GM19324 (cell line): Measurements from ENCODE around the gene OR52K1.
A peak's percentile ranks its signal among the peaks of the same experiment; 100 is the strongest.

Experiments
- ATAC-seq: cut with Tn5 transposase; IDR thresholded peaks from one replicate; pipeline ENCODE4 v1.9.1; 2021; ENCODE audit warnings: mild to moderate bottlenecking, moderate library complexity; ENCODE audit not compliant: unreplicated experiment, low FRiP score

The OR52K1 gene

GRCh38 chr11:4482445-4482844 lies at the start of gene OR52K1:
Gene OR52K1 (plus strand): TSS chr11:4482646. CDS start chr11:4488901, 6,255 bp downstream.
- ATAC-seq: no peak

GRCh38 chr11:4433856-4434255 lies 48.6 kb upstream of the OR52K1 start:
- no peak for ATAC-seq

GRCh38 chr11:4436411-4436810 lies 46.0 kb upstream of the OR52K1 start:
- no peak for ATAC-seq

- no peak for ATAC-seq
Observed at GRCh38 chr11:4441515-4441914, 40.9 kb upstream of the OR52K1 start.

GRCh38 chr11:4443232-4443891 lies 39.1 kb upstream of the OR52K1 start:
- no peak for ATAC-seq

- ATAC-seq: no peak
Observed at GRCh38 chr11:4448995-4449394, 33.5 kb upstream of the OR52K1 start, which contains the start of gene OR52K2. Gene OR52K2 (plus strand): TSS chr11:4449295. CDS start chr11:4449340, 45 bp downstream.

GRCh38 chr11:4453118-4453517 lies 29.3 kb upstream of the OR52K1 start:
- no peak for ATAC-seq

GRCh38 chr11:4454021-4454420 lies 28.4 kb upstream of the OR52K1 start:
- ATAC-seq: no peak

GRCh38 chr11:4455419-4455818 lies 27.0 kb upstream of the OR52K1 start:
- no peak for ATAC-seq

- ATAC-seq: peak; percentile 94
Observed at GRCh38 chr11:4459500-4459899, 22.9 kb upstream of the OR52K1 start.

- no peak for ATAC-seq
Observed at GRCh38 chr11:4460151-4460550, 22.3 kb upstream of the OR52K1 start.

GRCh38 chr11:4464216-4465159 lies 18.0 kb upstream of the OR52K1 start:
- ATAC-seq: no peak

GRCh38 chr11:4465407-4465806 lies 17.0 kb upstream of the OR52K1 start:
- no peak for ATAC-seq

- ATAC-seq: no peak
Observed at GRCh38 chr11:4466131-4466870, 16.1 kb upstream of the OR52K1 start.

- no peak for ATAC-seq
Observed at GRCh38 chr11:4466871-4467442, 15.5 kb upstream of the OR52K1 start.

- ATAC-seq: no peak
Observed at GRCh38 chr11:4467811-4468606, 14.4 kb upstream of the OR52K1 start.

GRCh38 chr11:4479644-4480043 lies 2.8 kb upstream of the OR52K1 start:
- no peak for ATAC-seq

GRCh38 chr11:4480577-4481239 lies 1.7 kb upstream of the OR52K1 start:
- ATAC-seq: no peak

GRCh38 chr11:4481240-4481582 lies 1.2 kb upstream of the OR52K1 start:
- no peak for ATAC-seq
